Ishikawa (cell line): Measurements from ENCODE around the gene ANKFY1.

ENCODE experiments used
- CEBPB ChIP-seq: IDR thresholded peaks from 2 replicates; pipeline ENCODE4 v1.6.1; 2012
- EP300 ChIP-seq: IDR thresholded peaks from 2 replicates; pipeline ENCODE4 v1.6.1; 2012; ENCODE audit warnings: borderline replicate concordance
- RAD21 ChIP-seq: IDR thresholded peaks from 2 replicates; pipeline ENCODE4 v1.6.1; 2012; ENCODE audit warnings: low read depth
- TEAD4 ChIP-seq: IDR thresholded peaks from 2 replicates; pipeline ENCODE4 v1.6.1; 2012
- TF ChIP-seq, protein P1 (sequence below): IDR thresholded peaks from 2 replicates; pipeline ENCODE4 v1.6.1; 2012
- TF ChIP-seq, protein P2 (sequence below): IDR thresholded peaks from 2 replicates; pipeline ENCODE4 v1.6.1; 2012; ENCODE audit warnings: low read depth, mild to moderate bottlenecking
- TF ChIP-seq, protein P3 (sequence below): IDR thresholded peaks from 2 replicates; pipeline ENCODE4 v1.6.1; 2012

DNA sequence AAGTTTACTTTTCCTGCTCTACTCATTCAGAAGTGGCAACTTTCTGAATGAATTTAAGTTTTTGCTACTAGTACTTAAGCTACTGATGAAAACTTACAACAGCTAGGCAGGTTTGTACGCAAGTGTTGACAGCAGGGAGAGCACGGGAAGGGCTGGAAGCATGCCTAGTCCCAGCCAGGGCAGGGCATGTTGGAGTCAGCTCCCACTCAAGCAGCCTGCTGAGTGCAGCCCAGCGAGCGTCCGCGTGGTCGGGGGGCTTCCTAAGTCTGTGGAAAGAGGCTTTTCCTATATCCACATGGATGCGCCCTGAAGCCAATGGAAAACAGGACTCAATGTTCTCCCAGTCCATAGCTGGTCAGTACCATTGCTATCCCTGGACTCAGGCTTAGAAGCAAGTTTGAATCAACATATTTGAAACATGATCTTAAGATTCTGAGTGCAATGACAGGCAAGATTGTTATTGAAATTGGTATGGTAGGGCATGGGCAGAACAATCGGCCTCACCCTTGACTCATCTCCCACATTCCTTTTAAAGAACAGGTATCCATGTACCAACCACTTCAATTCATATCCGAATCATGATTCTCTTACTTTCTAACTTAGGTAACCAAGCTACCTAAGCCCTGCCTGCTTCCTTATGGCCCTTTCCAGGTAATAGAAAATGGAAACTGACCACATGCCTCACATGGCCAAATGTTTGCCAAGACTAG, 98.3 kb downstream of the ANKFY1 start:
- TF ChIP-seq, protein P1, sequence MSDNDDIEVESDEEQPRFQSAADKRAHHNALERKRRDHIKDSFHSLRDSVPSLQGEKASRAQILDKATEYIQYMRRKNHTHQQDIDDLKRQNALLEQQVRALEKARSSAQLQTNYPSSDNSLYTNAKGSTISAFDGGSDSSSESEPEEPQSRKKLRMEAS, result no peak
- TF ChIP-seq EP300, result no peak
- TF ChIP-seq RAD21, result no peak
- TF ChIP-seq TEAD4, result no peak
- TF ChIP-seq, protein P2, sequence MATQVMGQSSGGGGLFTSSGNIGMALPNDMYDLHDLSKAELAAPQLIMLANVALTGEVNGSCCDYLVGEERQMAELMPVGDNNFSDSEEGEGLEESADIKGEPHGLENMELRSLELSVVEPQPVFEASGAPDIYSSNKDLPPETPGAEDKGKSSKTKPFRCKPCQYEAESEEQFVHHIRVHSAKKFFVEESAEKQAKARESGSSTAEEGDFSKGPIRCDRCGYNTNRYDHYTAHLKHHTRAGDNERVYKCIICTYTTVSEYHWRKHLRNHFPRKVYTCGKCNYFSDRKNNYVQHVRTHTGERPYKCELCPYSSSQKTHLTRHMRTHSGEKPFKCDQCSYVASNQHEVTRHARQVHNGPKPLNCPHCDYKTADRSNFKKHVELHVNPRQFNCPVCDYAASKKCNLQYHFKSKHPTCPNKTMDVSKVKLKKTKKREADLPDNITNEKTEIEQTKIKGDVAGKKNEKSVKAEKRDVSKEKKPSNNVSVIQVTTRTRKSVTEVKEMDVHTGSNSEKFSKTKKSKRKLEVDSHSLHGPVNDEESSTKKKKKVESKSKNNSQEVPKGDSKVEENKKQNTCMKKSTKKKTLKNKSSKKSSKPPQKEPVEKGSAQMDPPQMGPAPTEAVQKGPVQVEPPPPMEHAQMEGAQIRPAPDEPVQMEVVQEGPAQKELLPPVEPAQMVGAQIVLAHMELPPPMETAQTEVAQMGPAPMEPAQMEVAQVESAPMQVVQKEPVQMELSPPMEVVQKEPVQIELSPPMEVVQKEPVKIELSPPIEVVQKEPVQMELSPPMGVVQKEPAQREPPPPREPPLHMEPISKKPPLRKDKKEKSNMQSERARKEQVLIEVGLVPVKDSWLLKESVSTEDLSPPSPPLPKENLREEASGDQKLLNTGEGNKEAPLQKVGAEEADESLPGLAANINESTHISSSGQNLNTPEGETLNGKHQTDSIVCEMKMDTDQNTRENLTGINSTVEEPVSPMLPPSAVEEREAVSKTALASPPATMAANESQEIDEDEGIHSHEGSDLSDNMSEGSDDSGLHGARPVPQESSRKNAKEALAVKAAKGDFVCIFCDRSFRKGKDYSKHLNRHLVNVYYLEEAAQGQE, result no peak
- TF ChIP-seq, protein P3, sequence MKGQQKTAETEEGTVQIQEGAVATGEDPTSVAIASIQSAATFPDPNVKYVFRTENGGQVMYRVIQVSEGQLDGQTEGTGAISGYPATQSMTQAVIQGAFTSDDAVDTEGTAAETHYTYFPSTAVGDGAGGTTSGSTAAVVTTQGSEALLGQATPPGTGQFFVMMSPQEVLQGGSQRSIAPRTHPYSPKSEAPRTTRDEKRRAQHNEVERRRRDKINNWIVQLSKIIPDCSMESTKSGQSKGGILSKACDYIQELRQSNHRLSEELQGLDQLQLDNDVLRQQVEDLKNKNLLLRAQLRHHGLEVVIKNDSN, result no peak
- no peak for TF ChIP-seq CEBPB
